SK-N-SH treated with all-trans-retinoic acid at 6 μM for 48 hours (cell line): ENCODE data around the gene RHEBL1.

Experiments
- ATAC-seq: fragments of 200-7000 bp; cut with Tn5 transposase; 3 replicates; pipeline ENCODE4 v1.9.1; 2020; ENCODE audit warnings: mild to moderate bottlenecking, moderate library complexity
- ARNTL ChIP-seq: fragments of 450-650 bp; formaldehyde crosslinking; IDR thresholded peaks from 2 replicates; pipeline ENCODE4 v1.5.0; 2020; ENCODE audit warnings: low read depth, mild to moderate bottlenecking, moderate library complexity, borderline replicate concordance
- BACH2 ChIP-seq: fragments of 250-450 bp; sonication (Bioruptor Pico); IDR thresholded peaks from 2 replicates; pipeline ENCODE4 v1.9.0; 2021; ENCODE audit warnings: mild to moderate bottlenecking, borderline replicate concordance
- CSDC2 ChIP-seq: fragments of 250-450 bp; sonication (Bioruptor Pico); IDR thresholded peaks from 2 replicates; pipeline ENCODE4 v1.5.0; 2020; ENCODE audit warnings: mild to moderate bottlenecking, moderate library complexity
- ESRRG ChIP-seq: fragments of 250-450 bp; sonication (Bioruptor Pico); IDR thresholded peaks from 2 replicates; pipeline ENCODE4 v1.6.1; 2021; ENCODE audit warnings: mild to moderate bottlenecking
- ISL1 ChIP-seq: fragments of 250-450 bp; sonication (Bioruptor Pico); IDR thresholded peaks from 2 replicates; pipeline ENCODE4 v2.1.2; 2022; ENCODE audit warnings: mild to moderate bottlenecking, moderate library complexity
- OSR1 ChIP-seq: fragments of 250-450 bp; sonication (Bioruptor Pico); IDR thresholded peaks from 2 replicates; pipeline ENCODE4 v1.8.0; 2022; ENCODE audit warnings: moderate library complexity, mild to moderate bottlenecking, inconsistent platforms
- TCF4 ChIP-seq: fragments of 250-450 bp; sonication (Bioruptor Pico); IDR thresholded peaks from 2 replicates; pipeline ENCODE4 v1.8.0; 2021; ENCODE audit warnings: mild to moderate bottlenecking, moderate library complexity, borderline replicate concordance
- TOX ChIP-seq: fragments of 250-450 bp; sonication (Bioruptor Pico); IDR thresholded peaks from 2 replicates; pipeline ENCODE4 v1.8.0; 2021; ENCODE audit warnings: mild to moderate bottlenecking, moderate library complexity, borderline replicate concordance
- ZFP3 ChIP-seq: fragments of 250-450 bp; sonication (Bioruptor Pico); IDR thresholded peaks from 2 replicates; pipeline ENCODE4 v1.5.0; 2020; ENCODE audit warnings: mild to moderate bottlenecking, moderate library complexity
- ZNF565 ChIP-seq: fragments of 450-650 bp; formaldehyde crosslinking; conservative IDR thresholded peaks from 2 replicates; pipeline ENCODE4 v1.5.0; 2020; ENCODE audit warnings: low read depth, mild to moderate bottlenecking, moderate library complexity
- ZNF70 ChIP-seq: fragments of 450-650 bp; formaldehyde crosslinking; IDR thresholded peaks from 2 replicates; pipeline ENCODE4 v1.5.0; 2020; ENCODE audit warnings: mild to moderate bottlenecking, moderate library complexity
- ZNF8 ChIP-seq: fragments of 450-650 bp; formaldehyde crosslinking; IDR thresholded peaks from 2 replicates; pipeline ENCODE4 v1.5.0; 2020; ENCODE audit warnings: mild to moderate bottlenecking, moderate library complexity
- TF ChIP-seq, protein P1 (sequence below): fragments of 250-450 bp; sonication (Bioruptor Pico); IDR thresholded peaks from 2 replicates; pipeline ENCODE4 v1.8.0; 2021; ENCODE audit warnings: low read depth, mild to moderate bottlenecking, moderate library complexity, borderline replicate concordance
- TF ChIP-seq, protein P2 (sequence below): fragments of 250-450 bp; sonication (Bioruptor Pico); IDR thresholded peaks from 2 replicates; pipeline ENCODE4 v1.5.0; 2020; ENCODE audit warnings: mild to moderate bottlenecking, moderate library complexity
- TF ChIP-seq, protein P3 (sequence below): fragments of 250-450 bp; sonication (Bioruptor Pico); IDR thresholded peaks from 2 replicates; pipeline ENCODE4 v1.5.1; 2020; ENCODE audit warnings: low read depth, mild to moderate bottlenecking, moderate library complexity
- TF ChIP-seq, protein P4 (sequence below): fragments of 250-450 bp; sonication (Bioruptor Pico); IDR thresholded peaks from 2 replicates; pipeline ENCODE4 v1.8.0; 2020; ENCODE audit warnings: mild to moderate bottlenecking, moderate library complexity, borderline replicate concordance

The RHEBL1 gene, protein sequence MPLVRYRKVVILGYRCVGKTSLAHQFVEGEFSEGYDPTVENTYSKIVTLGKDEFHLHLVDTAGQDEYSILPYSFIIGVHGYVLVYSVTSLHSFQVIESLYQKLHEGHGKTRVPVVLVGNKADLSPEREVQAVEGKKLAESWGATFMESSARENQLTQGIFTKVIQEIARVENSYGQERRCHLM

DNA sequence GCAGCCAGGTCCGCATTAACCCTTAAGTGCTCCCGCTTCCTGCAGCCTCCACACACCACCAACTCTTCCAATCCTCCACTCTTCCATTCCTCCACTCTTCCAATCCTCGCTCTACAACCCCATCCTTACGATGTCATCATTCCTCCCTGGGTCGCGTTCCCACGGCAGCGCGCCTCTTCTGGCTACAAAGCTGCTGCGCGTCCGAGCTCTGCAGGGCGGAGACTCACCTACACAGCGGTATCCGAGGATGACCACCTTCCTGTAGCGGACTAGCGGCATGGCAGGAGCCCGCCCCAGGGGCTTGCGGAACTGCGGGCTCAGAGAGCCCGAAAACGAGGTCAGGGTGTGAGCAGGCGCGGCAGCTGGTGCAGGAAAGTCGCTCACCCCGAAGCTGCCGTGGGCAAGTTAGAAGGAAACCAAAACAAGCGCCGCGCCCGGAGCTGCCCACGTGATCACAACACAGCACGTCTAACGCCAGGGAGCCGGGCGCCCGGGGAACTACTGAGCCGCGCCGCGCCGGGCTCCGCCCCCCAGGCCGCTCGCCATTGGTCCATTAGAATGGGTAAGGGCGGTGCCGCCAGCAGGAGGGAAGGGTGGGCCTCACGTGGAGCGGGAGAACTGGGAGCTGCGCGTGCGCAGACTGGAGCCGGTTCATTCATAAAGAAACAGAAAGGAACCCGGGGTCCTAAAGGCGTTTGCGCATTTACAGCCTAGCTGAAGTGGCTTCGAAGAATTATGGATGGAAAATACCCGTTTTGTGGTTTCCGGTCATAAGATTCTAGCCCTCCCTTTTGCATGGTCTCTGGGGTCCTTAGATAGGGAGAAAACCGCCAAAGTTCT lies at the start of gene RHEBL1:
RHEBL1 (minus strand) TSS at position 473 of the 840 bp plus-strand sequence; CDS start at position 279, 194 bp downstream.
- TF ChIP-seq ISL1 (CRISPR knock-in tag) = no peak
- TF ChIP-seq OSR1 (CRISPR knock-in tag) = no peak
- TF ChIP-seq CSDC2 (CRISPR knock-in tag) = no peak
- TF ChIP-seq, protein P1, sequence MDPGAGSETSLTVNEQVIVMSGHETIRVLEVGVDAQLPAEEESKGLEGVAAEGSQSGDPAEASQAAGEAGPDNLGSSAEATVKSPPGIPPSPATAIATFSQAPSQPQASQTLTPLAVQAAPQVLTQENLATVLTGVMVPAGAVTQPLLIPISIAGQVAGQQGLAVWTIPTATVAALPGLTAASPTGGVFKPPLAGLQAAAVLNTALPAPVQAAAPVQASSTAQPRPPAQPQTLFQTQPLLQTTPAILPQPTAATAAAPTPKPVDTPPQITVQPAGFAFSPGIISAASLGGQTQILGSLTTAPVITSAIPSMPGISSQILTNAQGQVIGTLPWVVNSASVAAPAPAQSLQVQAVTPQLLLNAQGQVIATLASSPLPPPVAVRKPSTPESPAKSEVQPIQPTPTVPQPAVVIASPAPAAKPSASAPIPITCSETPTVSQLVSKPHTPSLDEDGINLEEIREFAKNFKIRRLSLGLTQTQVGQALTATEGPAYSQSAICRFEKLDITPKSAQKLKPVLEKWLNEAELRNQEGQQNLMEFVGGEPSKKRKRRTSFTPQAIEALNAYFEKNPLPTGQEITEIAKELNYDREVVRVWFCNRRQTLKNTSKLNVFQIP (CRISPR knock-in tag) = no peak
- no peak for TF ChIP-seq ZFP3 (CRISPR knock-in tag)
- peak; percentile 99 for ATAC-seq

DNA sequence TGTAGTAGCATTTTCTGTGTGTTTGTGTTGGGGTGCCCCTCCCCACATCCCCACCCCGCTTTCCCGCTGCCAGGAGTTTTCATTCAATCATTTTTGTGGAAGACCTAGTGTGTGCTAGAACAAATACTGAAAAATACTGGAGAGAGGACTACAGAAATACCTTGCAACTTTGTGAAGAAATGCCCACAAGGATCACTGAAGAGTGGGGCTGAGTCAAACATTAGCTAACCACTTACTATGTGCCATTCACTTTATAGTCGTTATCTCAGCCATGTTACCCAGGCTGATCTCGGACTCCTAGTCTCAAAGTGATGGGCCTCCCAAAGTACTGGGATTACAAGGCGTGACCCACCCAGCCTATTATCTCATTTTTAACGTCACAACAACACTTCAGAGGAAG lies 41.4 kb upstream of the RHEBL1 start:
- TF ChIP-seq, protein P1 (CRISPR knock-in tag) = no peak
- no peak for ATAC-seq

DNA sequence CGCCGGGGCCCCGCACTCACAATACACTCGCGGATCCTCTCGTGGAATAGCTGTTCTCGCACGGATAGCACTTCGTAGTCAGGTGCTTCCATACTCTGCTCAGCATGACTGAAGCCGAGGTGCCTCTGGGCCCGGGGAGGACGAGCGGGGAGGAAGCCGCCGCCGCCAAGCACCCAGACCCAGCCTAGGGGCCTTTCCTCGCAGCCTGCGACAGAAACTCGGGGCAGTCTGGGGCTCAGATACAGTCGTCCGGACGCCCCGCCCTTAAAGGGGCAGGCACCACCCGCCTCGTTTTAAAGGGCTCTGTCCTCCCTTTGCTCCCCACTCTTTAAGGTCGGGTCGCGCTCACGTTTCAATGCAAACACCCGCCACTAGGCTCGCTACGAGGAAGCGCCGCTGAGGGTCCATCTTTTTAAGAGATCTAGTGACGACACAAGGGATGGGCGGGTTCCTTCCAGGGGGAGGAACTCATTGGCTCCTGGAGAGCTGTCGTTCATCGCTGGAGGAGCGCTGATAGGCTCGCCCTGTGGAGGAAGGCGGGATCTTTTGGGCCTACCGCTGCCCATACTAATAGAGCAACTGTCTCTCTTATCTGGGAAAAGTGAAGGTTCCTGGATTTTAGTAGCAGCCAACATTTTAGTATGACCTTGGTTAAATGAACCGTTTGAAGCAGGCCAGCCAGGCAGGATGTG lies 40.8 kb upstream of the RHEBL1 start, which contains the start of gene LMBR1L:
LMBR1L (minus strand) TSS at position 384 of the 692 bp plus-strand sequence; CDS start at position 92, 292 bp downstream.
- peak; percentile 97 for ATAC-seq
- TF ChIP-seq TCF4 (CRISPR knock-in tag) (no peak), ZNF70 (no peak), ZFP3 (CRISPR knock-in tag) (no peak), BACH2 (CRISPR knock-in tag) (no peak), TOX (CRISPR knock-in tag) (no peak), ZNF565 (CRISPR knock-in tag) (no peak), ESRRG (CRISPR knock-in tag) (no peak), ZNF8 (CRISPR knock-in tag) (no peak), ARNTL (CRISPR knock-in tag) (no peak), ISL1 (CRISPR knock-in tag) (no peak)
- TF ChIP-seq, protein P2, sequence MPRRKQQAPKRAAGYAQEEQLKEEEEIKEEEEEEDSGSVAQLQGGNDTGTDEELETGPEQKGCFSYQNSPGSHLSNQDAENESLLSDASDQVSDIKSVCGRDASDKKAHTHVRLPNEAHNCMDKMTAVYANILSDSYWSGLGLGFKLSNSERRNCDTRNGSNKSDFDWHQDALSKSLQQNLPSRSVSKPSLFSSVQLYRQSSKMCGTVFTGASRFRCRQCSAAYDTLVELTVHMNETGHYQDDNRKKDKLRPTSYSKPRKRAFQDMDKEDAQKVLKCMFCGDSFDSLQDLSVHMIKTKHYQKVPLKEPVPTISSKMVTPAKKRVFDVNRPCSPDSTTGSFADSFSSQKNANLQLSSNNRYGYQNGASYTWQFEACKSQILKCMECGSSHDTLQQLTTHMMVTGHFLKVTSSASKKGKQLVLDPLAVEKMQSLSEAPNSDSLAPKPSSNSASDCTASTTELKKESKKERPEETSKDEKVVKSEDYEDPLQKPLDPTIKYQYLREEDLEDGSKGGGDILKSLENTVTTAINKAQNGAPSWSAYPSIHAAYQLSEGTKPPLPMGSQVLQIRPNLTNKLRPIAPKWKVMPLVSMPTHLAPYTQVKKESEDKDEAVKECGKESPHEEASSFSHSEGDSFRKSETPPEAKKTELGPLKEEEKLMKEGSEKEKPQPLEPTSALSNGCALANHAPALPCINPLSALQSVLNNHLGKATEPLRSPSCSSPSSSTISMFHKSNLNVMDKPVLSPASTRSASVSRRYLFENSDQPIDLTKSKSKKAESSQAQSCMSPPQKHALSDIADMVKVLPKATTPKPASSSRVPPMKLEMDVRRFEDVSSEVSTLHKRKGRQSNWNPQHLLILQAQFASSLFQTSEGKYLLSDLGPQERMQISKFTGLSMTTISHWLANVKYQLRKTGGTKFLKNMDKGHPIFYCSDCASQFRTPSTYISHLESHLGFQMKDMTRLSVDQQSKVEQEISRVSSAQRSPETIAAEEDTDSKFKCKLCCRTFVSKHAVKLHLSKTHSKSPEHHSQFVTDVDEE (CRISPR knock-in tag) = no peak
- TF ChIP-seq, protein P3, sequence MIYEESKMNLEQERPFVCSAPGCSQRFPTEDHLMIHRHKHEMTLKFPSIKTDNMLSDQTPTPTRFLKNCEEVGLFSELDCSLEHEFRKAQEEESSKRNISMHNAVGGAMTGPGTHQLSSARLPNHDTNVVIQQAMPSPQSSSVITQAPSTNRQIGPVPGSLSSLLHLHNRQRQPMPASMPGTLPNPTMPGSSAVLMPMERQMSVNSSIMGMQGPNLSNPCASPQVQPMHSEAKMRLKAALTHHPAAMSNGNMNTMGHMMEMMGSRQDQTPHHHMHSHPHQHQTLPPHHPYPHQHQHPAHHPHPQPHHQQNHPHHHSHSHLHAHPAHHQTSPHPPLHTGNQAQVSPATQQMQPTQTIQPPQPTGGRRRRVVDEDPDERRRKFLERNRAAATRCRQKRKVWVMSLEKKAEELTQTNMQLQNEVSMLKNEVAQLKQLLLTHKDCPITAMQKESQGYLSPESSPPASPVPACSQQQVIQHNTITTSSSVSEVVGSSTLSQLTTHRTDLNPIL = no peak
- TF ChIP-seq, protein P4, sequence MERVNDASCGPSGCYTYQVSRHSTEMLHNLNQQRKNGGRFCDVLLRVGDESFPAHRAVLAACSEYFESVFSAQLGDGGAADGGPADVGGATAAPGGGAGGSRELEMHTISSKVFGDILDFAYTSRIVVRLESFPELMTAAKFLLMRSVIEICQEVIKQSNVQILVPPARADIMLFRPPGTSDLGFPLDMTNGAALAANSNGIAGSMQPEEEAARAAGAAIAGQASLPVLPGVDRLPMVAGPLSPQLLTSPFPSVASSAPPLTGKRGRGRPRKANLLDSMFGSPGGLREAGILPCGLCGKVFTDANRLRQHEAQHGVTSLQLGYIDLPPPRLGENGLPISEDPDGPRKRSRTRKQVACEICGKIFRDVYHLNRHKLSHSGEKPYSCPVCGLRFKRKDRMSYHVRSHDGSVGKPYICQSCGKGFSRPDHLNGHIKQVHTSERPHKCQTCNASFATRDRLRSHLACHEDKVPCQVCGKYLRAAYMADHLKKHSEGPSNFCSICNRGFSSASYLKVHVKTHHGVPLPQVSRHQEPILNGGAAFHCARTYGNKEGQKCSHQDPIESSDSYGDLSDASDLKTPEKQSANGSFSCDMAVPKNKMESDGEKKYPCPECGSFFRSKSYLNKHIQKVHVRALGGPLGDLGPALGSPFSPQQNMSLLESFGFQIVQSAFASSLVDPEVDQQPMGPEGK (CRISPR knock-in tag) = no peak
